HG02623 (cell line): ENCODE measurements around the gene EMP2.
"Not testable (repeated sequence)": the region's sequence is repeated elsewhere in the genome, so short reads cannot be mapped to it uniquely, and the experiment has no call there.

Source experiments
- ATAC-seq: cut with Tn5 transposase; IDR thresholded peaks from one replicate; pipeline ENCODE4 v1.9.1; 2021; ENCODE audit warnings: moderate library complexity; ENCODE audit not compliant: unreplicated experiment

Gene EMP2

GRCh38 chr16:10522966-10523365 lies 57.4 kb downstream of the EMP2 start:
- no peak for ATAC-seq

DNA sequence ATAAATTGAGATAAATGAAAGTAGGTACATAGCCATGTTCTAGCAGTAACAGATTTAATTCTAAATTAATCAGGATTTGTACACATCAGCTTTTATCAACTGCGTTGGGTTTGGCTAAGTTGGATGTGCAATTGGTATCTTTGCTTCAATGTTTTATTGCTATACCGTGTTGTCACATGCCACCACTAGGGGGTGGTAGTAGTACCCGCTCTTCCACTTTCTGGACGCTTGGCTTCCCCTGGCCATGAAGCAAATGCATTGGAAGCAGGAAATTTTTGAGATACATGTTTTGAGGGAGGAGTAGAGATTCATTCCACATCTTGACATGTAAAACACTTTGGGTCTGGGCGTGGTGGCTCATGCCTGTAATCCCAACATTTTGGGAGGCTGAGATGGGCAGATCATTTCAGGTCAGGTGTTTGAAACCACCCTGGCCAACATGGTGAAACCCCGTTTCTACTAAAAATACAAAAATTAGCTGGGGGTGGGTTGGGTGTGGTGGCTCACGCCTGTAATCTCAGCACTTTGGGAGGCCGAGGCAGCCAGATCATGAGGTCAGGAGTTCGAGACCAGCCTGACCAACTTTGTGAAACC lies 58.6 kb downstream of the EMP2 start:
- ATAC-seq: no peak

DNA sequence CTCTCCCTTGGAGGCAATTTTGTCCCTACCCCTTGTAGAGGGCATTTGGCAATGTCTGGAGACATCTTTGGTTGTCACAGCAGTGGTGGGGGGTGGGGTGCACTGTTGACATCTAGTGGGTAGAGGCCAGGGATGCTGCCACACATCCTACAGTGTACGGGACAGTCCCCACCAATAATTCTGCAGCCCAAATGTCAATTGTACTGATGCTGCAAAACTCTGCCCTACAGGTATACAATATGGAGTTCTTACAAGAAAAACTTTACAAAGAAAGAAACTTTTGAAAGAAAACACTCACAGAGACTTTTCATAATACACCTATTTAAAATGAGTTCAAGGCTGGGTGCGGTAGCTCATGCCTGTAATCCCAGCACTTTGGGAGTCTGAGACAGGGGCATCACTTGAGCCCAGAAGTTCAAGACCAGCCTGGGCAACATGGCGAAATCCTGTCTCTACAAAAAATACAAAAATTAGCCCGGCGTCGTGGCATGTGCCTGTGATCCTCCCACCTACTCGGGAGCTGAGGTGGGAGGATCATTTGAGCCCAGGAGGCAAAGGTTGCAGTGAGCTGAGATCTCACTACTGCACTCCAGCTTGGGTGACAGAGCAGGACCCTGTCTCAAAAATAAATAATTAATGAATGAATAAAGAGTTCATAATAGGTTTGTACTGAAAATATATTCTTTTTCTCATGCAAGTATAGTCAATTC lies 59.4 kb downstream of the EMP2 start:
- no peak for ATAC-seq

GRCh38 chr16:10519929-10520868 lies 60.2 kb downstream of the EMP2 start:
- no peak for ATAC-seq

DNA sequence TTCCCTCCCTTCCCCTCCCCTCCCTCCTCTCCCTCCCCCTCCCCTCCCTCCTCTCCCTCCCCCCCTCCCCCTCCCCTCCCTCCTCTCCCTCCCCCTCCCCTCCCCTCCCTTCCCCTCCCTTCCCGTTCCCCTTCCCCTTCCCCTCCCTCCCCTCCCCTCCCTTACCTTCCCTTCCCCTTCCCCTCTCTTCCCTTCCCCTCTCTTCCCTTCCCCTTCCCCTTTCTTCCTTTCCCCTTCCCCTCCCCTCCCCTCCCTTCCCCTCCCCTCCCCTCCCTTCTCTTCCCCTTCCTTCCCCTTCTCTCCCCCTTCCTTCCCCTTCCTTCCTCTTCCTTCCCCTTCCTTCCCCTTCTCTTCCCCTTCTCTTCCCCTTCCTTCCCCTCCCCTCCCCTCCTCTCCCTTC lies 61.1 kb downstream of the EMP2 start:
- ATAC-seq: no peak

DNA sequence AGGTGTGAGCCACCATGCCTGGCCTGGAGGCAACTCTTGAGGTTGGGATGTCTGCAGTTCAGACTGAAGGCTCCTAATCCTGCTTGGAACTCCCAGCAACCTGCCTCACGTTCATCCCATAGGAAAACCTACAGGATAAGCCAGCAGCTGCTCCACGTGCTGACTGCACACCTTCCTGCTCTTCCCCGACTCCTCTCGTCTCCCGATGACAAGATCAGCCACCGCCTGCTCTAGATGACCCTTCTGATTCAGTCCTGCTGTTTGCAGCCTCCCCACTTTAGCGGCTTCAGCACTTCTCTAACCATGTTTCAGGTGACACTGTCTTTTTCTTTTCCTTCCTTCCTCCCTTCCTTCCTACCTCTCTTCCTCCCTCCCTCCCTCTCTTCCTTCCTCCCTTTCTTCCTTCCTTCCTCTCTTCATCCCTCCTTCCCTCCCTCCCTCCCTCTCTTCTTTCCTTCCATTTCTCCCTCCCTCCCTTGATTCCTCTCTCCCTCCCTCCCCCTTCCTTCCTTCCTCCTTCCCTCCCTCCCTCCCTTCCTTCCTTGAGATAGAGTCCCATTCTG lies 61.8 kb downstream of the EMP2 start:
- ATAC-seq: no peak

DNA sequence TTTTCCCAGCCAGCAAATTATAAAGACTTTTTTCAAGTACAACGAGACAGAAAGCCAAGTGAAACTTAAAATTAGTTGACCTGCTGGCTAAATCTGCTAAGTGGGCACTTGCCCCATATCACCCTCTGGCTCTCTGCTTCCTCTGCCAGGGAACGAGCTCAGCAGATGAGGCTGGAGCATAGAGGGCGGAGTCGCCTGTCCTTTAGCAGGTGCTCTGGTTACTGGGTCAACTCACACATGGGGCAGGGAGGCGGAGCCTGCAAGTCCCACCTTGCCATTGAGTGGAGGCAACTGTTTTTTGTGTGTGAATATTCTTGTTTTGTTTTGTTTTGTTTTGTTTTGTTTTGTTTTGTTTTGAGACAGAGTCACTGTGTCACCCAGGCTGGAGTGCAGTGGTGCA lies 62.5 kb downstream of the EMP2 start:
- ATAC-seq: no peak

DNA sequence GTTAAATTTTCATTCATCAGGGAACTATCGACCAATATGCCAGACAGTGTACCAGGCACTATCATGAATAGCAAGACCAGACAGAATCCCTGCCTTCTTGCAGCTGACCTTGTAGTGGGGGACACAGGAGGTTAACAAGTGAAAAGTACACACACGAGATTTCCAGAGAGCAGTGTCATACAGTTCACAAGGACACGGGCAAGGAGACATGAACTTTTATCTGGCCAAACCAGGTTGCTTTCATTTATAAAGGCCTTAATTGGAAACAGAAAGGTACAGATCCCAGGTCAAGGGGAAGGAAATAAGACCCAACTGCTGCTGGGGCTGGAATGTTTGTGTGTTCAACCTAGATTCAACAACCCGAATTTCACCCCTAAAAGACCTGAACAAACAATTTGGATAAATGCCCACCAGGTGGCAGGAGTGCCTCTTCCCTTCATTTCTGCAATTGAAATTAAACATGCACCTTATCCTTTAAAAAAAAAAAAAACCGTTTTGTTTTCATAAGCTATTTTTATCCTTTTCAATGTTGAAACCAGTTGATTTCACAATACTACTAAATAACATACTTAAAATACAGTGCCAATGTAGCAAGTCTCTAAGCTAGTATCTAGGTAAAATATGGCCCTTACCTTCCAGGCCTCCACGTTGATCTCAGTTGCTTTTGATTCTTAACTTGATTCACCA lies 65.9 kb downstream of the EMP2 start:
- ATAC-seq: no peak

DNA sequence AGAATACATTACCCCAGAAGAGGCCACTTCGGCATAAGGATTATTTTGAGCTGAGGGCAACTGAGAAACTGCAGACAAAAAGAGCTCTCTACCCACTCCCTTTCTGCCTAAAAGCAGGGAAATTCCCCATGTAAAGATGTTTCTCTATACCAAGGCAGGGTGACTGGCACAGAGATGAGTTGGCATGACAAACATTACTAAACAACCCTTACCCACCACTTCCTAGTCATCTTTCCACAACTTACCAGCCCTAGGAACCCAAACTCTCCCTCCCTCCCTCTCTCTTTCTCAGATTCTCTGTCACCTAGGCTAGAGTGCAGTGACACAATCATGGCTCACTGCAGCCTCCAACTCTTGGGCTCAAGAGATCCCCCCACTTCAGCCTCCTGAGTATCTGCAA lies 68.6 kb downstream of the EMP2 start:
- ATAC-seq: no peak

DNA sequence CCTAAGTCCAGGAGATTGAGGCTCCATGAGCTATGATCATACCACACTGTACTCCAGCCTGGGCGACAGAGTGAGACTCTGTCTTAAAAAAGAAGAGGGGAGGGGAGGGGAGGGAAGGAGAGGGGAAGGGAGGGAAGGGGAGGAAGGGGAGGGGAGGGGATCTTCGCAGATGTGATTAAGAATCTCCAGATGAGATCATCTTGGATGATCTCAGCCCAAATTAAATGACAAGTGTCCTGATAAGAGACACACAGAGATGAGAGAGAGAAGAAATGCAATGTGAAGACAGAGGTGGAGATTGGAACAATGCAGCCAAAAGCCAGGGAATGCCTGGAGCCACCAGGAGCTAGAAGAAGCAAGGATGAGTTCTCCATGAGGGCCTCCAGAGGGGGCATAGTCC lies 70.1 kb downstream of the EMP2 start:
- no peak for ATAC-seq

DNA sequence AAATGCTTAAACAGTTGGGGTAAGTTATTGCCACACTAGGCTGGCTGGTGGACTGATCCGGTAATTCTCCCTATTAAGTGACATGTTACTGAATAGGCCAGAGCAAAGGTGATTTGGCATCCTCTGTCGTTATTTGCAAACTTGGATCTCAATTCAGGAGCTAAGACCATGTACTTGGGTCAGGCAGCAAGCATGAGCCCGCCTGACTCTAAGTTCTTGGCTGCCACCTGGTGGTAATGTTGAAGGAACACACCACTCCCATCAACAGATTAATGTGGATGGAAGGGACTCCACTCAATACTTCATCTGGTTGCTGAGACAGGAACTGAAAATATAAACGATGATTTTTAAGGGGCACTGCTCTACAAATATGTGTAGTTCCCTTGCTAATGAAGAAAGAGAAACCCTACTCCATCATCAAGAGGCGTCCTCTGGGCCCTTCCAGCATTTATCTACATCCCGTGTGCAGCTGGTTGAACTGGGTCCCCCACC lies 70.8 kb downstream of the EMP2 start:
- peak; percentile 70 for ATAC-seq

DNA sequence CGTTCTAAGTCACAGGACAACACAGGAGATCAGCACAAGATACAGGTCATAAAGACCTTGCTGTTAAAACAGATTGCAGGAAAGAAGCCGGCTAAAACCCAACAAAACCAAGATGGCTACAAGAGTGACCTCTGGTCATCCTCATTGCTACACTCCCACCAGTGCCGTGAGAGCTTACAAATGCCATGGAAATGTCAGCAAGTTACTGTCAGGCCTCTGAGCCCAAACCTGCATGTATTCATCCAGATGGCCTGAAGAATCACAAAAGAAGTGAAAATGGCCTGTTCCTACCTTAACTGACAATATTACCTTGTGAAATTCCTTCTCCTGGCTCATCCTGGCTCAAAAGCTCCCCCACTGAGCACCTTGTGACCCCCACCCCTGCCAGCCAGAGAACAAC lies 75.1 kb downstream of the EMP2 start:
- ATAC-seq: not testable (repeated sequence)

- no peak for ATAC-seq
These were observed 76.0 kb downstream of the EMP2 start for GRCh38 chr16:10504404-10504885.

- no peak for ATAC-seq
These were observed 77.6 kb downstream of the EMP2 start for GRCh38 chr16:10502776-10503175.

DNA sequence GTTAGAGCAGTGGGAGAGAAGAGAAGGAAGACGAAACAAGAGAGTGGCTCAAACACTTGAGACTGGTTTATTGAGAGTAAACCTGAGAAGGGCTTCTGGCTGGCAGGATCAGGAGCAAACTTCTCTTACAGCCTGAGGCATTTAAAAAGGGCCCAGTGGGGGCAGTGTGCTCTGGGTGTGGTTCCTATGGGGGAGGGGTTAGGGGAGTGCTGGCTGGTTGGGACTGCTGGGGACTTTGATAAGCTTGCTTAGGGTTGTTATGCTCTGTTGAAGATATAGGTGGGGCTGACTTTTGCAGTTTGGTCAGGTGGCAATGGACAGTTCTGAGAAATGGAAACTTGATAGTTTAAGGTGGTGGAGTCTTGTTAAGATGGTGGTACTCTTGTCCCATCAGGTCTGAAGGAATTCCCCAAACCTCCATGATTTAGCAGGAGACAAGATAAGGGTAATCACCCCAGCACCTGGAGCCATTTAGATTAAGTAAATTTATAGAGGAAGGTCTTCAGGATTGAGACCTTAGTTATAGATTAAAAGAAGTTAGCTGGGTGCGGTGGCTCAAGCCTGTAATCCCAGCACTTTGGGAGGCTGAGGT lies 79.3 kb downstream of the EMP2 start:
- ATAC-seq: no peak

GRCh38 chr16:10500582-10500981 lies 79.8 kb downstream of the EMP2 start:
- ATAC-seq: no peak

DNA sequence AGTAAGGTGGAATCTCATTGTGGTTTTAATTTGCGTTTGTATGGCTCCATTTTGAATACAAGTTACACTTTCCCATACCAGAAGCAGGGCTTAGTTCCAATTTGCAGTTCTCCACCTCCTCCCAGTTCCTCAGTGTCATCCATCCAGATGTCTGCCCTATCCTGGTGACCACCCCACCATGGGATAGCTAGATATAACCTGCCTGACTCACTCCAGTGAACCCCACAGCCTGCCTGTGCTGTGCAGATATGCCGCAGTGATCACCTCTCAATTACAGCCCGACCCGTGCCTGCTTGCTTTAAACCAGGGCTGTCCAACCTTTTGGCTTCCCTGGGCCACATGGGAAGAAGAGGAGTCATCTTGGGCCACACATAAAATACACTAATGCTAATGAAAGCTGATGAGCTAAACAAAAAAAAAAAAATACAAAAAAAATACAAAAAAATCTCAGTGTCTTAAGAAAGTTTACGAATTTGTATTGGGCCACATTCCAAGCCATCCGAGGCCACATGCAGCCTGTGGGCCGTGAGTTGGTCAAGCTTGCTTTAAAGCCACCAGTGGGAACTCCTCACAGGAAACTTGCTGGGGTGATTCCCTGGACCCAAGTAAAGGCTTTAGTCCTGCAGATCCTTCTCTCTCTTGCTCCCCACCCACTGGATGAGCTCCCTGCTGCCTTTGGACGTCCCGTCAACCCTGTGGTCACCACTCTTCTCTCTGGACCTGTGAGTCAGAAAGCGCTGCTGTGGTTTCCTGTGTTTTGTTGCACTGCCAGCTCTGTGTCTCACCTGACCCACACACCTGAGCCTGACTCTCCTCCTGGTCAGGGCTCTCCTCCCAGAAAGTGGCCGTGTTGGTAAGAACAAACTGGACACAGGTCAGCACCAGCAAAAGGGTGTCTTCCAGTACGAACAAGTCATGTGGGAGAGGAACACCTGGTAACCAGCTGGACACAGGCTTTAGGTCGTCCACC lies 83.0 kb downstream of the EMP2 start:
- no peak for ATAC-seq

- no peak for ATAC-seq
These were observed 85.4 kb downstream of the EMP2 start for GRCh38 chr16:10495031-10495345.

DNA sequence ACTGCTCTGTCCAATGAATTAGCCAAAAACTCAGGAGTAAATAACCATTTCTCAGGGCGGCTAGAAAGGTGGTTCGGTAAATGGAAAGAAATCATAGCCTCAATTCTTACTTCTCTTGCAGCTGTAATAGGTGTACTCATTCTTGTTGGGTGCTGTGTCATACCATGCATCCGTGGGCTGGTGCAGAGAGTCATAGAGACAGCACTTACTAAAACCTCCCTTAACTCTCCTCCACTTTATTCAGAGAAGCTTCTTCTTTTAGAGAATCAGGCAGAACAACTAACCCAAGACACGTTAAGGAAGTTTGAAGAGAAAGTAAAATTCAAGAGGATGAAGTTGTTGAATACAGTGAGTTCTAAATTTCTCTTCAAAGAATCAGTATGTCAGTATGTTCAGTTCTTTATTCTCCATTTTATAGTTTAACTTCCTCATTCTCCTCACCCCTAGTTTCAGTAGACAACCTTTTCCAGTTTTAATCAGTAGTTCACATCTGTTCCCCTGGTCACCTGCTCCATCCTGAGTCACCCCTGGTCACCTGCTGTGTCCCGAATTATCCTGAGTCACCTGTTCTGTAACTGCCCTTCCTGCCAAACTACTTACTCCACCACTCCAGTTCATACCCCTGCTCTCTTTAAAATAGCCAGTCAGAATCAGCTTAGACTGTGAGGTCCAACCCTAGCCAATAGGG lies 85.9 kb downstream of the EMP2 start:
- no peak for ATAC-seq
